HepG2 (cell line): ENCODE results near the gene PKP3. TPM values are rescaled to one million over a fixed set of nuclear protein-coding genes. Genes with fewer than 3 reads are reported as not detected.

Experiments
- ATF6 ChIP-seq: sonication (generic); formaldehyde crosslinking; conservative IDR thresholded peaks from 2 replicates; pipeline ENCODE4 v1.4.0; 2020; ENCODE audit warnings: missing genetic modification reagents
- BORCS8-MEF2B ChIP-seq: sonication (generic); formaldehyde crosslinking; IDR thresholded peaks from 2 replicates; pipeline ENCODE4 v1.8.0; 2022; ENCODE audit warnings: mild to moderate bottlenecking, missing genetic modification reagents
- KDM6A ChIP-seq: IDR thresholded peaks from 2 replicates; pipeline ENCODE4 v1.6.1; 2016; ENCODE audit warnings: low read depth
- MAX ChIP-seq: IDR thresholded peaks from 2 replicates; pipeline ENCODE4 v1.6.1; 2012; ENCODE audit warnings: inconsistent platforms
- REXO4 ChIP-seq: sonication (generic); formaldehyde crosslinking; IDR thresholded peaks from 2 replicates; pipeline ENCODE4 v1.8.0; 2022; ENCODE audit warnings: missing genetic modification reagents, mild to moderate bottlenecking, borderline replicate concordance
- SOX13 ChIP-seq, 3 experiments: fragments of 450-650 bp in 1 of 3; sonication (generic) in 1 of 3; formaldehyde crosslinking in 1 of 3; IDR thresholded peaks in 2 of 3; conservative IDR thresholded peaks in 1 of 3; 2 replicates each; pipeline versions ENCODE4 v1.5.0 to v1.6.1; 2016 to 2020; ENCODE audit warnings: antibody characterized with exemption in 1 of 3, mild to moderate bottlenecking in 1 of 3, missing compliant biosample characterization in 1 of 3, missing genetic modification reagents in 1 of 3, moderate library complexity in 1 of 3
- TBX2 ChIP-seq: sonication (generic); formaldehyde crosslinking; IDR thresholded peaks from 2 replicates; pipeline ENCODE4 v1.5.0; 2020; ENCODE audit warnings: missing genetic modification reagents, mild to moderate bottlenecking, borderline replicate concordance
- TFDP2 ChIP-seq: sonication (generic); formaldehyde crosslinking; IDR thresholded peaks from 2 replicates; pipeline ENCODE4 v1.4.0; 2020; ENCODE audit warnings: missing genetic modification reagents
- ZBTB25 ChIP-seq: IDR thresholded peaks from 2 replicates; pipeline ENCODE4 v1.6.1; 2018; ENCODE audit warnings: missing genetic modification reagents
- ZFP36 ChIP-seq: fragments of 150-350 bp; IDR thresholded peaks from 2 replicates; pipeline ENCODE4 v1.6.1; 2018; ENCODE audit warnings: borderline replicate concordance, low read length, low read depth; ENCODE audit not compliant: partially characterized antibody
- ZNF225 ChIP-seq: sonication (generic); formaldehyde crosslinking; IDR thresholded peaks from 2 replicates; pipeline ENCODE4 v1.4.0; 2020; ENCODE audit warnings: mild to moderate bottlenecking, missing genetic modification reagents
- ZNF432 ChIP-seq: sonication (generic); formaldehyde crosslinking; IDR thresholded peaks from 2 replicates; pipeline ENCODE4 v1.5.0; 2020; ENCODE audit warnings: missing genetic modification reagents, mild to moderate bottlenecking, borderline replicate concordance
- ZNF687 ChIP-seq: sonication (generic); formaldehyde crosslinking; IDR thresholded peaks from 2 replicates; pipeline ENCODE4 v1.5.1; 2020; ENCODE audit warnings: mild to moderate bottlenecking, missing genetic modification reagents, moderate library complexity
- ZNF878 ChIP-seq: sonication (generic); formaldehyde crosslinking; IDR thresholded peaks from 2 replicates; pipeline ENCODE4 v1.8.1; 2023; ENCODE audit warnings: mild to moderate bottlenecking, missing genetic modification reagents, moderate library complexity
- ZSCAN21 ChIP-seq: sonication (generic); formaldehyde crosslinking; IDR thresholded peaks from 2 replicates; pipeline ENCODE4 v1.8.0; 2022; ENCODE audit warnings: mild to moderate bottlenecking, missing genetic modification reagents, moderate library complexity, borderline replicate concordance
- ZSCAN9 ChIP-seq: IDR thresholded peaks from 2 replicates; pipeline ENCODE4 v1.6.1; 2016; ENCODE audit warnings: borderline replicate concordance
- polyA plus RNA-seq, 8 experiments: library from polyadenylated mRNA; depleted of rRNA in 3 of 8; stranded (reverse) in 7 of 8; unstranded in 1 of 8; fragments of >200 nt; fragmentation: Illumina TruSeq in 4 of 8; extraction: Trizol in 4 of 8; gene quantifications; 2 replicates each; pipeline versions ENCODE4 v1.2.1 to v1.2.3, GENCODE V29; 2011 to 2016; ENCODE audit warnings: low read depth in 4 of 8, missing spikeins in 1 of 8, mixed read lengths in 1 of 8; ENCODE audit not compliant: insufficient read depth in 1 of 8
- total RNA-seq, 5 experiments: library from RNA; depleted of rRNA; stranded (reverse); fragments of >200 nt; fragmentation: Illumina TruSeq; extraction: Trizol; gene quantifications; 2 replicates each; pipeline ENCODE4 v1.2.3, GENCODE V29; 2016; ENCODE audit warnings: low read depth in 1 of 5

PKP3 gene
- total and polyA plus RNA-seq, 2 of the 13 experiments (the other 11 are each of a cell fraction or from before 2014, with no cell fraction given) = 18.0 to 28.7 TPM

- TF ChIP-seq ZNF687 (CRISPR knock-in tag) (peak; percentile 94), KDM6A (CRISPR knock-in tag) (peak; percentile 26), ZSCAN21 (peak; percentile 78; the same call in 1 of the 2 replicates), MAX (peak; percentile 82), REXO4 (peak; percentile 71; the same call in 1 of the 2 replicates), ZFP36 (no peak), ATF6 (CRISPR knock-in tag) (no peak), ZSCAN9 (peak; percentile 76; the same call in 1 of the 2 replicates), ZNF432 (CRISPR knock-in tag) (no peak), TBX2 (CRISPR knock-in tag) (peak; percentile 59; the same call in 1 of the 2 replicates), ZNF225 (CRISPR knock-in tag) (no peak), BORCS8-MEF2B (CRISPR knock-in tag) (0 out of 2 replicates have a peak, but pooled peaks have one; percentile 45), ZNF878 (CRISPR knock-in tag) (0 out of 2 replicates have a peak, but pooled peaks have one; percentile 52), TFDP2 (CRISPR knock-in tag) (peak; percentile 54), SOX13 (IDR thresholded peaks at IDR 0.05) (no peak), SOX13 (CRISPR knock-in tag; conservative IDR thresholded peaks at IDR 0.05 in 1 of 2, IDR thresholded peaks at IDR 0.05 in 1 of 2) (peak in 1 of 2 experiments; percentile 39; a peak in 1 of 4 replicates), ZBTB25 (CRISPR knock-in tag) (peak; percentile 69; the same call in 1 of the 2 replicates)
Observed at GRCh38 chr11:353179-353873, 40.7 kb upstream of the PKP3 start (continued).
